K562 (cell line): Measurements from ENCODE around the gene HSPA4. TPM values are rescaled to one million over a fixed set of nuclear protein-coding genes. Genes with fewer than 3 reads are reported as not detected.

ENCODE experiments used
- BCL6 ChIP-seq: fragments of 250-450 bp; sonication (Bioruptor Pico); IDR thresholded peaks from 2 replicates; pipeline ENCODE4 v1.4.0; 2020
- CBX3 ChIP-seq, 2 experiments: IDR thresholded peaks; 1 replicate in 1 of 2; 2 replicates in 1 of 2; pipeline ENCODE4 v1.6.1; 2012; ENCODE audit warnings: inconsistent platforms in 2 of 2, low read length in 2 of 2, borderline replicate concordance in 1 of 2, control low read depth in 1 of 2
- FOXP1 ChIP-seq: sonication (generic); formaldehyde crosslinking; IDR thresholded peaks from 2 replicates; pipeline ENCODE4 v1.8.0; 2022; ENCODE audit warnings: mild to moderate bottlenecking, missing genetic modification reagents
- GABPB1 ChIP-seq: sonication (generic); formaldehyde crosslinking; IDR thresholded peaks from 2 replicates; pipeline ENCODE4 v1.8.0; 2022; ENCODE audit warnings: mild to moderate bottlenecking, missing genetic modification reagents
- HDAC2 ChIP-seq: fragments of 450-650 bp; IDR thresholded peaks from 2 replicates; pipeline ENCODE4 v1.6.1; 2016; ENCODE audit warnings: mild to moderate bottlenecking
- HNRNPLL ChIP-seq: fragments of 200-400 bp; formaldehyde crosslinking; IDR thresholded peaks from 2 replicates; pipeline ENCODE4 v1.6.1; 2017; ENCODE audit warnings: low read length, low read depth, mild to moderate bottlenecking; ENCODE audit not compliant: poor library complexity, severe bottlenecking
- NKRF ChIP-seq: fragments of 450-650 bp; IDR thresholded peaks from 2 replicates; pipeline ENCODE4 v1.6.1; 2016; ENCODE audit warnings: borderline replicate concordance
- OTX1 ChIP-seq: fragments of 450-650 bp; formaldehyde crosslinking; IDR thresholded peaks from 2 replicates; pipeline ENCODE4 v1.4.0; 2022; ENCODE audit warnings: mild to moderate bottlenecking
- PKNOX1 ChIP-seq: fragments of 450-650 bp; IDR thresholded peaks from 2 replicates; pipeline ENCODE4 v1.6.1; 2016
- POLR2G ChIP-seq: fragments of 200-400 bp; formaldehyde crosslinking; IDR thresholded peaks from 2 replicates; pipeline ENCODE4 v1.6.1; 2017; ENCODE audit warnings: low read depth, mild to moderate bottlenecking, antibody characterized with exemption, low read length, moderate library complexity
- PRPF4 ChIP-seq: fragments of 200-400 bp; formaldehyde crosslinking; IDR thresholded peaks from one replicate; pipeline ENCODE4 v1.6.1; 2017; ENCODE audit warnings: low read length, low read depth, mild to moderate bottlenecking; ENCODE audit not compliant: insufficient read depth, poor library complexity, severe bottlenecking
- PTRF ChIP-seq: fragments of 450-650 bp; IDR thresholded peaks from 2 replicates; pipeline ENCODE4 v1.6.1; 2016; ENCODE audit warnings: mild to moderate bottlenecking, missing genetic modification characterization, missing compliant biosample characterization
- RBM15 ChIP-seq: fragments of 200-400 bp; formaldehyde crosslinking; IDR thresholded peaks from 2 replicates; pipeline ENCODE4 v1.6.1; 2018; ENCODE audit warnings: mild to moderate bottlenecking, low read length, moderate library complexity; ENCODE audit not compliant: insufficient read depth
- SMARCB1 ChIP-seq: IDR thresholded peaks from 2 replicates; pipeline ENCODE4 v1.6.1; 2011; ENCODE audit warnings: improper control_type of control experiment, low read depth; ENCODE audit not compliant: insufficient read length
- SP1 ChIP-seq: sonication (generic); formaldehyde crosslinking; IDR thresholded peaks from 2 replicates; pipeline ENCODE4 v1.8.1; 2022; ENCODE audit warnings: mild to moderate bottlenecking, missing genetic modification reagents
- TCF7 ChIP-seq: sonication (generic); IDR thresholded peaks from 2 replicates; pipeline ENCODE4 v1.6.1; 2016; ENCODE audit warnings: antibody characterized with exemption, borderline replicate concordance
- ZNF175 ChIP-seq: fragments of 200-800 bp; sonication (Bioruptor generic); IDR thresholded peaks from 2 replicates; pipeline ENCODE4 v1.6.1; 2016; ENCODE audit warnings: low read depth, mild to moderate bottlenecking, missing genetic modification characterization, missing compliant biosample characterization
- ZNF444 ChIP-seq: fragments of 250-450 bp; sonication (Bioruptor Pico); IDR thresholded peaks from 2 replicates; pipeline ENCODE4 v1.4.0; 2020; ENCODE audit warnings: mild to moderate bottlenecking, moderate library complexity
- ZNF551 ChIP-seq: fragments of 250-450 bp; sonication (Bioruptor Pico); IDR thresholded peaks from 2 replicates; pipeline ENCODE4 v1.5.0; 2021; ENCODE audit warnings: mild to moderate bottlenecking, moderate library complexity
- ZNF696 ChIP-seq: fragments of 250-450 bp; sonication (Bioruptor Pico); conservative IDR thresholded peaks from 2 replicates; pipeline ENCODE4 v1.4.0; 2020; ENCODE audit warnings: mild to moderate bottlenecking, moderate library complexity
- ZNF785 ChIP-seq: fragments of 250-450 bp; sonication (Bioruptor Pico); IDR thresholded peaks from 2 replicates; pipeline ENCODE4 v1.4.0; 2020; ENCODE audit warnings: mild to moderate bottlenecking
- polyA plus RNA-seq, 8 experiments: library from polyadenylated mRNA; depleted of rRNA in 4 of 8; stranded (reverse) in 5 of 8; unstranded in 3 of 8; fragments of >200 nt; fragmentation: Nextera tagmentation in 2 of 8; fragmentation: Illumina TruSeq in 1 of 8; extraction: Ambion mirVana in 2 of 8; extraction: Trizol in 1 of 8; gene quantifications; 2 replicates each; pipeline versions ENCODE4 v1.2.1 to v1.2.3, GENCODE V29; 2011 to 2014; ENCODE audit warnings: inconsistent platforms in 1 of 8, missing spikeins in 1 of 8
- total RNA-seq, 7 experiments: library from RNA; depleted of rRNA in 6 of 7; stranded (reverse); fragments of >200 nt in 6 of 7; fragmentation: Illumina TruSeq in 2 of 7; extraction: Trizol in 2 of 7; gene quantifications; 2 replicates each; pipeline versions ENCODE4 v1.2.1 to v1.2.3, GENCODE V29; 2011 to 2021; ENCODE audit warnings: low replicate concordance in 1 of 7
- TF ChIP-seq, protein P1 (sequence below): fragments of 450-650 bp; formaldehyde crosslinking; IDR thresholded peaks from 2 replicates; pipeline ENCODE4 v1.4.0; 2020; ENCODE audit warnings: mild to moderate bottlenecking, moderate library complexity

HSPA4 gene
- total and polyA plus RNA-seq, 9 of the 15 experiments (the other 6 are each of a cell fraction or from before 2014, with no cell fraction given), result 90.3 to 286 (median 148) TPM

DNA sequence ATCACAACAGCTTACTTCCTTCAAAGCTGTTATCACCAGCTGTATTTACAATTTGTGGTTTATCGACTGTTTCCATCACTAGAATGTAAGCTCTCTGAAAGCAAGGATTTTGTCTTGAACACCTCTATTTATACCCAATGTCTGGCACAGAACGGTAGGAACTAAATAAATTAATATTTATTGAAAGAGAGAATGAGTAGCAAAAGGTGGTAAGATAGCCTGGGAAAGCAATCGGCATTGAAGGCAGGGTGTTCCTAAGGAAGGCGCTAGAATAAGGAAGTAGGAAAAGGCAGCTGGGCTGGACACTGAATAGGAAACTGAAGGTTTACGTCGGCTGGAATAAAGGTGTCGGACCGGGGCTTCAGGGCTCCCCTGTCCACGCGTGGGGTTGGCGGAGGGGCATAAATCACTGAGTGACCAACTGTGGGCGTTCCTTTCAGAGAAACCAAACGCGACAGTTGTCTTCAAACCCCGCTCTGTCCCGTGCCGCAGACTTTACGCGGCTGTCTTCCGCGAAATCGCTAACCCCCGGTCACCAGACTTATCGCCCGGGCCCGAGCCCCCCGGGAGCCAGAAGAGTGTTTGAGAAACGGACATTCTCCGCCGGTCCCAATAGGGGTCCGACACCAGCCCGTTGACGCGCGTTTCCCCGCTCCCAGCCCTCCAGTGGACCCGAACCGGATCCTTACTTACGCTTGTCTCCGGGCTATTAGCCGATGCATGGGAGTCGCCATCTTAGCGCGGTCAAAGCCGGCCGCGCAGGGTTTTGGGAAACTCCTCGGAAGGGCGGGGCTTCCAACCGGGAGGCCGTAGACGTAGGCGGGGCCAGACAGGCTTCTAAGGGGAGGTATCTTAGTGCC is 25.8 kb upstream of the HSPA4 start, which contains the start of gene ZCCHC10 (continued):
- TF ChIP-seq BCL6 (CRISPR knock-in tag) (no peak), FOXP1 (peak; percentile 48; the same call in 1 of the 2 replicates), OTX1 (CRISPR knock-in tag) (no peak), ZNF785 (CRISPR knock-in tag) (no peak), HDAC2 (peak; percentile 79), ZNF696 (no peak), NKRF (peak; percentile 65; the same call in 1 of the 2 replicates), PTRF (tag) (no peak), POLR2G (peak; percentile 98), ZNF551 (CRISPR knock-in tag) (no peak), ZNF175 (CRISPR knock-in tag) (no peak), GABPB1 (CRISPR knock-in tag) (peak; percentile 44; the same call in 1 of the 2 replicates), PRPF4 (no peak), TCF7 (no peak), ZNF444 (CRISPR knock-in tag) (no peak), RBM15 (no peak), SP1 (CRISPR knock-in tag) (peak; percentile 81), SMARCB1 (no peak), CBX3 (IDR thresholded peaks at IDR 0.05; ENCODE audit: borderline replicate concordance in 1 of 2, low read length in 2 of 2) (no peak), PKNOX1 (peak; percentile 93), HNRNPLL (peak; percentile 77)
- TF ChIP-seq, protein P1, sequence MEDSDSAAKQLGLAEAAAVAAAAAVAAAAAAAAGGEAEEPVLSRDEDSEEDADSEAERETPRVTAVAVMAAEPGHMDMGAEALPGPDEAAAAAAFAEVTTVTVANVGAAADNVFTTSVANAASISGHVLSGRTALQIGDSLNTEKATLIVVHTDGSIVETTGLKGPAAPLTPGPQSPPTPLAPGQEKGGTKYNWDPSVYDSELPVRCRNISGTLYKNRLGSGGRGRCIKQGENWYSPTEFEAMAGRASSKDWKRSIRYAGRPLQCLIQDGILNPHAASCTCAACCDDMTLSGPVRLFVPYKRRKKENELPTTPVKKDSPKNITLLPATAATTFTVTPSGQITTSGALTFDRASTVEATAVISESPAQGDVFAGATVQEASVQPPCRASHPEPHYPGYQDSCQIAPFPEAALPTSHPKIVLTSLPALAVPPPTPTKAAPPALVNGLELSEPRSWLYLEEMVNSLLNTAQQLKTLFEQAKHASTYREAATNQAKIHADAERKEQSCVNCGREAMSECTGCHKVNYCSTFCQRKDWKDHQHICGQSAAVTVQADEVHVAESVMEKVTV (CRISPR knock-in tag), result no peak
